ENCODE measurements around the gene BBX.
A peak's percentile ranks its signal among the peaks of the same experiment; 100 is the strongest.
"Not testable (repeated sequence)": the region's sequence is repeated elsewhere in the genome, so short reads cannot be mapped to it uniquely, and the experiment has no call there.

BBX gene

GRCh38 chr3:107816107-107816506, 293.3 kb downstream of the BBX start:
- no peak for DNase-seq

DNA sequence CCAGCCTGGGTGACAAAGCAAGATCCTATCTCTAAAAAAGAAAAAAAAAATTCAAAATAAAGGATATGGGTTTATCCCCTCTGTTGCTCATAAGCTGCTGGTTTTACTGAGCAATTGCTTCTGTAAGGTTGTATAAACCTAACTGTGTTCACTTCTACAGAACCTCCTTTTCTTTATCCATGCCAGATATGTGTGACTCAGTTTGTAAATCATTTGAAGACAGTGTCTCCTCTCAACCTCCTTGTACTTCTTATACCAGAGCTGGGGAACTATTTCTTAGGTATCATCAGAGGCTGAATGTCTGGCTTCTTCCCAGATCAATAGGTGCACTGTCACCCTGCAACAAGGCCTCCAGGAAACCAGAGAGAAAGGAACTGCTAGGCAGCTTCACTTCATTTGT, 294.3 kb downstream of the BBX start:
- no peak for DNase-seq

DNA sequence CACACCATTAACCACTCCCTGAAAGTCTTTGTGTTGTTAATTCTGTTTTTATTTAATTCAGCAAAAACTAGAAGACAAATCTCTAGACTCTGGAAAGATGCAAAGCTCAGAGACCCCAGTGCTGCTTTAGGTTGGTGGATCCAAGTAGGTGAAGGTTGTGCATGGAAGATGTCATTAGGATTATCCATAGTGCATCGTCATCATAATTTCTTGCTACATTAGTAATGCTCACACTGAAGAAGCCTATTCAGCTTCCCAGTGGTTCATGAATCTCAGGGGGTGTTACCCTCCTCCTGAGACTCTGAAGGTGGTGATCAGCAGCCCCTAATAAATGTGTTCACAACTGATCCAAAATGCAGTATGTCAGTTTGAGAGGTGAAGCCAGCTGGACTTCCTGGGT, 295.3 kb downstream of the BBX start:
- DNase-seq = no peak

DNA sequence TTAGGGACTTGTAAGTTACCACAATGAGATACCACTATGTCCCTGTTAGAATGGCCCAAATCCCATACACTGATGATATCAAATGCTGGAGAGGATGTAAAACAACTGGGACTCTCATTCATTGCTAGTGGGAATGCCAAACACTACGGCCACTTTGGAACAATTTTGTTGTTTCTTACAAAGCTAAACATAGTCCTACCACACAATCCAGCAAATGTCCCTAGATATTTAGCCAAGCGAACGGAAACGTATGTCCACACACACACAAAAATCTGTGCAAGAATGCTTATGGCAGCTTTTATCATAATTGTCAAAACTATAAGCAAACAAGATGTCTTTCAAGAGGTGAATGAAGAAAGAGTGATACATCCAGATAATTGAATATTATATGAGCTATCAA, 296.9 kb downstream of the BBX start:
- DNase-seq = no peak

GRCh38 chr3:107822308-107822707, 299.5 kb downstream of the BBX start:
- no peak for DNase-seq

- no peak for DNase-seq
Observed at GRCh38 chr3:107824822-107825371, 302.1 kb downstream of the BBX start.

DNA sequence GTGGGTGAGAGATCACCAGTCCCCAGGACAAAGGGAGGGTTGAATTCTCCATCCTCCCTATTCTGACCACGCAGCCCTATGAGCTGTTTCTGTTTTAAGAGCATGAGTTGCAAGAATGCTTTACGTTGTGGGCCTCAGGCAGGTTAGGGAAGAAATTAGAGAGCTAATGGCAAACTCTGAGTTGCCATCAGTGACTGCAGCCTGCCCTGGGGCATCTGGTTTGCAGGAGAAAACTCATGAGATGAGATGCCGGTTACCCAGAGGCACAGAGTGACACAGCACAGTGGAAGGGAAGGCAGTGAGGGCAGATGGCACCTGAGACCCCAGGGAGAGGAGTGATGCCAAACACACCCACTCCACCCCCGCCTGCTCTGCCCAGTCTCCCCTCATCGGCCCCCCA, 302.8 kb downstream of the BBX start:
- no peak for DNase-seq

GRCh38 chr3:107826727-107827126, 304.0 kb downstream of the BBX start:
- no peak for DNase-seq

DNA sequence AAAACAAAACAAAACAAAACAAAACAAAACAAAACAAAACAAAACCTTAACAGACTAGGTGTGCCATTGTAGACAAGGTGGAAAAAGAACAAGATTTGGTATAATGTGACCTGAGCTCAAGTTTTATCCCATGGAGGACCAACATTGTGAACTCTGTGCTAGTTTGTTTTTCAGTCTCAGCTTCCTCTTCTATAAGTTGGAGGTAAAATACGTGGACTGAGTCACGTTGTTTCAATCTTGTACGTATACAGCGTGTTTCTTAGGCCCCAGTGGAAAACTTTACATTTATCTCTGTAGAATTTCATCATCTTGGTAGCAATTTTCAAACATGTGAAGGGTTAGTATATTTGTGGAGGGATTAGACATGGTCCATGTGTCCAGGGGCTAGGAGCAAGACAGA, 306.4 kb downstream of the BBX start:
- DNase-seq = no peak

- no peak for DNase-seq
Observed at GRCh38 chr3:107831590-107831989, 308.8 kb downstream of the BBX start.

GRCh38 chr3:107833043-107833442, 310.3 kb downstream of the BBX start:
- no peak for DNase-seq

GRCh38 chr3:107833722-107834416, 311.1 kb downstream of the BBX start:
- no peak for DNase-seq

- not testable (repeated sequence) for DNase-seq
Observed at GRCh38 chr3:107835001-107835400, 312.2 kb downstream of the BBX start.

GRCh38 chr3:107837895-107838612, 315.3 kb downstream of the BBX start:
- DNase-seq = no peak

DNA sequence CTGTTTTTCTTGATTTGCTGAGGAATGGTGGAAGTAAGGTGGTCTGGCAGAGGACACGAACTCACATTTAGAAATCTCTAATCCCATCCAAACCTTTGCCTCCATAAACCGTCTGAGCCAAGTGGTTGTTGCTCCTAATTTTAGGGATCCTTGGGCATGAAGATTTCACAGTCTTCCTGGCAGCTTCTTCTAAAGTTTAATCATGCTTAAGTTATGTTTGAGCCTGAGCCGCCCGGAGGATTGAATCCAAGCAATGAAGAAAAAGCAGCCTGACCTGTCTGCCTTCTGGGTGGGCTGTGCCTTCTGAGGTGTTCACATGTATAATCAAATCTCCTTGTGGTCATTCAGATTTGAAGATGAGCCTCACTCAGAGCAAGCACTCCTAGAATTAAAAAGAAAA, 319.1 kb downstream of the BBX start:
- no peak for DNase-seq

DNA sequence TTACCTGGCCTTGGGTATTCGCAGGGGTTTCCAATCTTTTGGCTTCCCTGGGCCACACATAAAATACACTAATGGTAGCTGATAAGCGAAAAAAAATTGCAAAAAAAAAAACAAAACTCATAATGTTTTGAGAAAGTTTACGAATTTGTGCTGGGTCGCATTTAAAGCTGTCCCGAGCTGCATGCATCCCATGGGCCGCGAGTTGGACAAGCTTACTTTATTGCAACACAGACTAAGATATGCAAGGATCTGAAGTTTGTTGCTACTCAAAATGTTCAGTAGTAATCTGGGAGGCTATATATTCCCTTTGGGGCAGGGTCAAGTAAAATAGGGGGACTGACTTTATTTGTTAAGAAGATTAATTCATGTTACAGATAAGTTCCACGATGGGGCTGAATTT, 320.2 kb downstream of the BBX start:
- DNase-seq = no peak

DNA sequence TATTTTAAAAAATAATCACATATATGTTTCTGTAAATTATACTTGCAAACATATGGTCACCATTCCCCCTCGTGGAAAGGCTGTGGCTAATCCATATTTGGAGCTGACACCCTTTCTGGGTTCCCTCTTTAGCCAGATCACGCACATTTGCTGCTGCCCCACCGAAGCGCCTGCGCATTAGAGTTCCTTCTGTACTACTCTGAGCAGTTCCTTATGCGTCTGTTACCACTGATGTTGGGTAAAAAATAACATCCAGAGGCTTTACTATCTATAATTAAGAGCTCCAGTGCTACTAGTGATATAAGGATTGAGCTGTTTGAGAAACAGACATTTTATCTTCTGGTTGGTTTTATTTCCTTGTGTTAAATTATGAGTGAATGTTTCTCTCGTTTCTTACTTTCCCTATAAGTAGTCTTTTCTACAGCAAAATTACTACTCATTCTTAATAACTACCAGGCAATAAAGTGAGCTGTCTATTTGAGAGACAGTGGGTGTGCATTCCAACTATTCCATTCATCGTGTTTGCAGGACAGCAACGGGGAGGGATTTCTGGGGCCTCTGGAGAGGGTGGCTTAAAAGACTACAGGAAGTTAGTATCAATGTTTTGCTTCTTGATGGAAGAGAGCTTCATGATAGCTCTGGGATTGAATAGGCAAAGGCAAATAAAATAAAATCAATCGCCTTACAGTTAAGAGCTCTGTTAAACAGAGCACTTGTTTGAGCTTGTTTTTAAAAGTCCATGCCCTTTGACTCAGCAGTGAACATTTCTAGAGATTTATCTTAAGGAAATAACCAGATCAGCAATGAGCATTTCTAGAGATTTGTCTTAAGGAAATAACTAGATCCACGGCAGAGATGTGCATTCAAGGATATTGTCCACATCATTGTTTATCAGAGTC, 322.9 kb downstream of the BBX start:
- no peak for DNase-seq

GRCh38 chr3:107846279-107846852, 323.6 kb downstream of the BBX start:
- DNase-seq = peak; percentile 53

GRCh38 chr3:107847791-107848190, 325.0 kb downstream of the BBX start:
- DNase-seq = no peak

DNA sequence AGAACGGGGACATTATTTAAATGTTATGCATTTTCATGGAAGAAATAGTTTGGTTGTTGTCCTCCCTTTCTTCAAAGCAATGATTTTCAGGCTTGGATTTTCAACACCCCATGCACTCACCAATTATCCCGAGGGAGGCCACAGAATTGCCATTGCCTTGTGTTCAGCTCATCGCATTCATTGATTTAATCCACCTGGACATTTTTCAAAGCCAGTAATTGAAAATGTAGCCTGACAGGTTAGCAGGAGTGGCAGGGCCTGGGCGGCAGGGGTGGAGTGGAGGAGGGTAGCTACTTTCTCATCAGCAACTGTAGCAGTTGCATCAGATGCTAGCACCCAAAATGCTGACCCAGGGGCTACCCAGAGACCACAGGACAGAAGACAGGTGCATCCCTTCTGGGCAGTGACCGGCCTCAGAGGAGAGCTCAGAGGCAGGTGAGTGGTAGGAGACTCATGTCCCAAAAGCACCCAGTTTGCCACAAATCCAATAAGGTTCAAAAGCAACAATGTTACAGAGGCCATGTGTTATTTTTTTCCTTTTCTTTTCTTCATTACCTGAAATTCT, 325.7 kb downstream of the BBX start:
- DNase-seq = no peak

DNA sequence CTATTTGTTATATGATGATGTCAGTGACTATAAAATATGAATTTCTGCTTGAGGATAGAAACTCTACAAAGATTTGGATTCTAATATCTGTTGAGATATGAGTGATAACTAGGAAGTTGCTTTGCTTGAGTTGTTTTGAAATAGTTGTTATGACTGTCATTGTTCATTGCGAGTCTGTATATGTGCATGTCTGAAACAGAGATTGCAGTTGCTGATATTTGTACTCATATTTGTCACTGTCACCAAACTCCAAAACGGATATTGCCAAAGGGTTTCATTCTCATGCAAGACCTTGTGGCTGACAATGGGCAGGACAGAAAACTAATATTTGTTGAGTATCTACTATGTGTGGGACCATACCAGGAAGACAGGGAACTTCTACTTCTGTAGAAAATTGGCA, 327.9 kb downstream of the BBX start:
- DNase-seq = peak; percentile 9

DNA sequence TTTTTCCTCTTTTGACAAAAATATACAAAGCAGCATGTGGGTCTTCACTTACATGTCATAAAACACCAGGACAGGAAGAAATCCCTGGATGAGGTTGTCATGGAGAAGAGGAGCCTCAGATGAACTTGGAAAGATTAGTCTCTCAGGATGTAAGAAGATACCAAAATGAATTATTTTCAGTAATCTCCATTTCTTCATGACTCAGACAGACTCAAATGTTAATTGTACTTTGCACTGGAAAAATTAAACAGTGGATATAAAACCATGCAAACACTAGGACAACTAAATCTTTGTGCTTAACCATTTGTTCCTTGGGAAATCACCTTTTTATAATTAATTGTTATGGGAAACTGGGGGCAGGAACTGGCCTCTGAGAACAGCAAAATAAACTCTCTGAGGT, 331.1 kb downstream of the BBX start:
- DNase-seq = no peak

GRCh38 chr3:107854733-107855132, 332.0 kb downstream of the BBX start:
- no peak for DNase-seq
